Memory B cell (primary cell): Measurements from ENCODE around the gene ALDH3A1.

ENCODE experiments used
- ATAC-seq: fragments of 150-1000 bp; cut with Tn5 transposase; 2 replicates; pipeline ENCODE4 v1.10.0; 2021; ENCODE audit warnings: low read depth, mild to moderate bottlenecking, moderate library complexity
- DNase-seq, 2 donors: peaks; one replicate each; pipeline ENCODE4 v3.0.0; 2022; ENCODE audit warnings: low spot score in 2 of 2
- H3K27ac Mint-ChIP-seq: one replicate; pipeline ENCODE4 v1.8.0; 2022; ENCODE audit warnings: mild to moderate bottlenecking, moderate library complexity, mixed read lengths
- H3K27me3 Mint-ChIP-seq: one replicate; pipeline ENCODE4 v1.8.0; 2022; ENCODE audit warnings: mixed read lengths
- H3K36me3 Mint-ChIP-seq: one replicate; pipeline ENCODE4 v1.8.0; 2022; ENCODE audit warnings: mild to moderate bottlenecking, mixed read lengths
- H3K4me1 Mint-ChIP-seq: one replicate; pipeline ENCODE4 v1.8.0; 2022; ENCODE audit warnings: mixed read lengths
- H3K4me3 Mint-ChIP-seq: one replicate; pipeline ENCODE4 v1.8.0; 2022; ENCODE audit warnings: mild to moderate bottlenecking, moderate library complexity, mixed read lengths
- H3K9me3 Mint-ChIP-seq: one replicate; pipeline ENCODE4 v1.8.0; 2022; ENCODE audit warnings: mixed read lengths

The ALDH3A1 gene

DNA sequence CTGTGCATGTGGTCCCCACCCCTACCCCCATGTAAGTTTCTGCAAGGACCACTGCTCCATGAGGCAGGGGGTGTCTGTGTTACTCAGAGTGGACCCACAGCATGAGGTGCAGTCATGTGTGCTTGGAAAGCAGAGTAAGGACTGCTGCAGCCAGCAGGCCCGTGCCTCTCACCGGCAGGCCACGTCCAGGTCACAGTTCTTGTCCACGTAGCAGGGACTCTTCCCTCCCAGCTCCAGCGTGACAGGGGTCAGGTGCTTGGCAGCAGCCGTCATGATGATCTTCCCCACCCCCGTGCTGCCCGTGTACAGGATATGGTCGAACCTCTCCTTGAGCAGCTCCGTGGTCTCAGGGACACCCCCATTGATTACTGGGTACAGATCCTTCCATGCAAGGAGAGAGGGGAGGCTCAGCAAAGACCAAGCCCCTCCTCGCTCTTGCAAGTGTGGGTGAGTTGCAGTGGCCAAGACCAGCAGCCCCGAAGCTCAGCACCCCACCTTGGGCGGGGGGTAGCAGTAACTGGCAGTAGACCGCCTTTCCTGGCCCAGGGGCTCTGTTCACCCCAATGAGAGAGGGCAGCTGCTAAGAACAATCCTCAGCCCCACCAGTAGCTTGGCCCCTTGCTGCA, 6.2 kb downstream of the ALDH3A1 start:
- no peak overlapping the region for H3K27ac Mint-ChIP-seq
- no peaks in the 10 kb centered on the region for H3K36me3 Mint-ChIP-seq
- no peak for ATAC-seq
- peaks cover 3% of the 10 kb centered on the region for H3K4me1 Mint-ChIP-seq
- H3K9me3 Mint-ChIP-seq, result no peaks in the 10 kb centered on the region
- no peak for DNase-seq
- no peak overlapping the region for H3K4me3 Mint-ChIP-seq
- no peaks in the 10 kb centered on the region for H3K27me3 Mint-ChIP-seq

DNA sequence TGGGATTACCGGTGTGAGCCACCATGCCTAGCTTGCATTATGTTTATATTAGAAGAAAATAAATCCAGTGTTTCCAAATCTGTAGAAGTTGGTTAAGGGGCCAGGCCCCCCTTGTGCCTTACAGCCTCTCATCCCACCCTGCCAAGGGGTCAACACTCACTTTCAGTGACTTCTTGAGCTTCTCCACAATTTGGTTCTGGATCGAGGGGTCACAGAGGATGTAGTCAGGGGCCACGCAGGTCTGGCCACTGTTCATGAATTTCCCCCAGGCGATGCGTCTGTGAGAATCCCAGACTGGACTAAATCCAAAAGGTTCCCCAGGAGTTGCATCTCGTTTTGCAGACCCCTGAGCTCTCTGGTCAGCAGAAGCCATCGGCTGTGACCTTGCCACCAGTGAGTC, 7.2 kb downstream of the ALDH3A1 start:
- H3K4me3 Mint-ChIP-seq, result no peak overlapping the region
- no peaks in the 10 kb centered on the region for H3K9me3 Mint-ChIP-seq
- no peaks in the 10 kb centered on the region for H3K36me3 Mint-ChIP-seq
- DNase-seq, result no peak
- no peak for ATAC-seq
- H3K27ac Mint-ChIP-seq, result no peak overlapping the region
- no peaks in the 10 kb centered on the region for H3K27me3 Mint-ChIP-seq
- peaks cover 3% of the 10 kb centered on the region for H3K4me1 Mint-ChIP-seq

DNA sequence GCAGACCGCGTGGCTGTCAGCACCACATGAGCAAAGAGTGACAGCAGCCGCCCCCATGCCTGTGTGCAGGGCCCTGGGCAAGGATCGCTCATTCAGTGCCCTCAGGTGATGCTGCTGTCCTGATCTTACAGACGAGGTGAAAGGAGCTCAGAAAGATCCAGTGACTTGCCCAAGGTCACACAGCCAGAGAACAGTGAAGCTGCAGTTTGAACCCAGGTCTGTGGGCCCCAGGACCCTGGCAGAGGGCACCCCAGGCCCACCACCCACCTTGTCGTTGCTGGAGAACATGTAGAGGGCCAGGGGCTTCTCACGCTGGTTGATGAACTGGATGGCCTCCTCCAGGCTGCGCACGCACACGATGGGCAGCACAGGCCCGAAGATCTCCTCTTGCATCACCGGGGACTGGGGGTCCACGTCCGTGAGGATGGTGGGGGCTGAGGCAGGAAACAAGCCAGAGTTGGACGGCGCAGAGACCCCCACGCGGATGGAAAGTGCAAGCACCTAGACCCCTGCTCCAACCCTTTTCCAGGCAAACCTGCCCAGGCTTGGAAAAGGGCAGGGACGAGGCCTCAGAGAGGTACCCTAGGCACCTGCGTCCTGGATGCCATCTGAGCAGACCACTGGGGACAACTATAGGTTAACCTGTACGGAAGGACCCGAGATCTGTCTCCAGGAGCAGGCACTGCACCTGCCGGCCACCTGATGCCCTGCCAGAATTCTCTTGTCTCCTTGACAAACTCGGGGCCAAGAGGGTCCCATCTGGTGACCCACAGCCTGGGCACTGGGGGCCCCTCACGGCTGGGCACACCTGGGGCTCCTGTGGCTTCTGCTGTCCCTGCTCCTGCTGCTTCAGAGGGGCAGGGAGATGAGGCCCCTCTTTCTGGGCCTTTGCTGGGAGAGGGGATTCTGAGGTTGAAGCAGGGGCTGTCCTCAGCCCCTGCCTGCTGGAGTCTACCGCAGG, 8.6 kb downstream of the ALDH3A1 start:
- H3K36me3 Mint-ChIP-seq, result no peaks in the 10 kb centered on the region
- peaks cover 2% of the 10 kb centered on the region for H3K4me1 Mint-ChIP-seq
- ATAC-seq (no peak), DNase-seq (no peak)
- H3K4me3 Mint-ChIP-seq, result no peak overlapping the region
- H3K9me3 Mint-ChIP-seq, result no peaks in the 10 kb centered on the region
- H3K27me3 Mint-ChIP-seq, result no peaks in the 10 kb centered on the region
- no peak overlapping the region for H3K27ac Mint-ChIP-seq

DNA sequence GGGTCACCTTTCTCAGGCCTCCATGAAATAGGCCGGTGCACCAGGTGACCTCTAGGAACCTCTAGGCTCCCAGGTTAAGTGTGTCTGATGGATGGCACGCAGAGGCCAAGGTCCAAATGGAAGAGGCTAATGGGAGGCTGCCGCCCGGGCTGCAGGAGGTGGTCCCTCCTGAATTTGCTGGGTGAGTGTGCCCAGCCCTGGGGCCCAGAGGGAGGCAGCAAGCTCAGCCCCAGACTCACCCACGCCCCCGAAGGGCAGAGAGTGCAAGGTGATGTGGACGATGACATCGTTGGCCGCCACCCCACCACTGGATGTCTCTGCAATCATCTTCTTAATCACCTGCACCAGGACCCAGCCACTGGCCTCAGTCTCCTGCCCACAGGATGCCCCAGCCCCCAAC, 9.3 kb downstream of the ALDH3A1 start:
- Mint-ChIP-seq H3K4me1 (no peaks in the 10 kb centered on the region), H3K27ac (no peak overlapping the region), H3K4me3 (no peak overlapping the region), H3K9me3 (no peaks in the 10 kb centered on the region), H3K36me3 (no peaks in the 10 kb centered on the region), H3K27me3 (no peaks in the 10 kb centered on the region)
- ATAC-seq (no peak), DNase-seq (no peak)

DNA sequence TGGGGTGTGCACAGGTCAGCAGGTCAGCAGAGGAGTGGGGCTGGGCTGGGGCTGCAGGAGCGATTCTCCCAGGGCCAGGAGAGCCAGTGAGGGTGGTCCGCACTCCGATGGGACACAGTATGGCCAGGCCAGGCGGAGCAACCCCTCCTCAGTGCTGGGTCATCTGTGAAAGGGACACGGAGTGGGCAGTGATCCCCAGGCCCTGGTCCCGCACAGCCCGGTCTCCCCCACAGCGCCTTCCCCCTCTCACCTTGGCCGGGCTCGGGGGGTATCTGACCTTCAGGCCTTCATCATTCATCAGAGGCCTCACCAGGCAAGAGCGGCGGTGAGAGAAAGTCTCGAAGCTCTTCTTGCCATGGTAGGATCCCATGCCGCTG, 10.0 kb downstream of the ALDH3A1 start:
- H3K4me1 Mint-ChIP-seq, result no peaks in the 10 kb centered on the region
- no peaks in the 10 kb centered on the region for H3K27me3 Mint-ChIP-seq
- no peaks in the 10 kb centered on the region for H3K36me3 Mint-ChIP-seq
- no peak overlapping the region for H3K27ac Mint-ChIP-seq
- H3K9me3 Mint-ChIP-seq, result no peaks in the 10 kb centered on the region
- DNase-seq, result no peak
- no peak for ATAC-seq
- H3K4me3 Mint-ChIP-seq, result no peak overlapping the region

DNA sequence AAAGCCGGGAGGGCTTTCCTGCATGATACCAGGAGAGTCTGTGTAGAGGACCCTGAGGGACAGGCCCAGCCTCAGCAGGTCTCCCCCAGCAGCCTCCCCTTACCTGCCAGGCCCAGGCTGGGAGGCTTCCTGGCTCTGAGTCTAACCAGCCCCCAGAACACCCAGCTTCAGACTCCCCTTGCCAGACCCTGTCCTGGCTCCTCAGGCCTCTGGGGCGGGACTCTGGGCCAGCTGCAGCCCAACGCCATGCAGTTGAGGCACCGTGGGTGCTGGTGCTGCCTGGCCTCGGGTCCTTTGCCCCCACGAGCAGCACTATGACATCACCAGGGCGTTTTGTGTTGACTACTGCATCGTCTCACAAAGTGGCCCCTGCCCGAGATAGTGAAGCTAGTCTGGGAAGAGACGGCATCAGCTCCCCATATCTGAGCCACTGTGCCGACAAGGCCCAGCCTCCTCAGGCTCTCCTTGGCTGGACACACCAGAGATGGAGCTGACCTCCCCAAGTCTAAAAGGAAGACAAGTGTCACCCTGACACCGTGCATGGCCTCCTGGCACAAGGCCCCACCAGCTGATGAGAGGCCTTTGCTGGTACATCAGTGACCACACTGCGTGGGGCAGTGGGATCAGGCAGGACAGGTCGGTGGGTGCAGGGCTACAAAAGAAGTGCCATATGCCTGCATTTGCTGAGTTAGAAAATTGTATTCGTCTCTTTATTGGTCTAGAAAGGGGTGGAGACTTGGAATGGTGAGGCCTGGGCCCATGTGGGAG, 10.6 kb downstream of the ALDH3A1 start:
- H3K4me3 Mint-ChIP-seq, result no peak overlapping the region
- no peaks in the 10 kb centered on the region for H3K36me3 Mint-ChIP-seq
- H3K27me3 Mint-ChIP-seq, result no peaks in the 10 kb centered on the region
- no peaks in the 10 kb centered on the region for H3K4me1 Mint-ChIP-seq
- DNase-seq, result no peak
- H3K9me3 Mint-ChIP-seq, result no peaks in the 10 kb centered on the region
- no peak overlapping the region for H3K27ac Mint-ChIP-seq
- ATAC-seq, result no peak

DNA sequence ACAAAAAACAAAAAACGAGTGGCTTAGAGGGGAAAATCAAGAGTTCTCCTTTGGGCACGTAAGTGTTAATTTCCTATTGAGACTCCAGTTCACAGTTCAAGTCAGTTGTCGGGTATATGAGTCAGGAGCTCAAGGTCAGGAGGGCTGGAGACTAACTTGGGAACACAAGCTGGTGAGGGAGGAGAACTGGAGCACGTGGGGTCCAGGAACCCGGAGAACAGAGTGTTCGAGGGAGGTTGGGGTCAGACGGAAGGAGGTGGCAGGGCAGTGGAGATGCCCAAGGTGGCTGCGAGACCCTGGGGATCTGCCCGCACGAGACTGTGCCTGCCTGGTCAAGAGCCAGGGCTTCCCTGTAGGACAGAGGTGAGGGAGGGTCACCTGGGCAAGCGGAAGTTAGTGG, 12.0 kb downstream of the ALDH3A1 start:
- no peak for DNase-seq
- Mint-ChIP-seq H3K9me3 (no peaks in the 10 kb centered on the region), H3K36me3 (no peaks in the 10 kb centered on the region), H3K27me3 (no peaks in the 10 kb centered on the region), H3K27ac (no peak overlapping the region), H3K4me3 (no peak overlapping the region), H3K4me1 (no peaks in the 10 kb centered on the region)
- no peak for ATAC-seq

DNA sequence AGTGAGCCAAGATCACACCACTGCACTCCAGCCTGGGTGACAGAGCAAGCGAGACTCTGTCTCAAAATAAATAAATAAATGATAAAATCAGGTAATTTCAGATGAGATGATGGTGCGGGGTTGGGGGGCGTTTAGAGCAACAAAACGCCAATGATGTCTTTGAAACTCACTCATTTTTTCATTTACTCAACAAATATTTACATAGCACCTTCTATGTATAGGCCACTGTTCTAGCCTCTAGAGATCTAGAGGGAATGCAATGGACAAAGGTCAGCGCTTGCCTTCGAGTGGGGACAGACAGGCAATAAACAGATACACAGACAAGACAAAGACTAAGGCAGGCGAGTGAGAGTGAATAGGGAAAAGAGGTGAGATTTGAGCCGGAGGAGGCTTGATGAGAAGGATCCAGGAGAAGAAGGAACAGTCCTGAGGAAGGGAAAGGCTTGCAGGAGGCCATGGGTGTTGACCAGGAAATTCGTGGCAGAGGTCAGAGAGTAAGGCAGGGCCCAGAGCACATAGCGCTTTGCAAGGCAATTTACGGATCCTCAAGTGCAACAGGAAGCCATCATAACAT, 14.1 kb downstream of the ALDH3A1 start:
- ATAC-seq (no peak), DNase-seq (no peak)
- H3K9me3 Mint-ChIP-seq, result no peaks in the 10 kb centered on the region
- no peaks in the 10 kb centered on the region for H3K27me3 Mint-ChIP-seq
- H3K4me3 Mint-ChIP-seq, result no peak overlapping the region
- no peaks in the 10 kb centered on the region for H3K4me1 Mint-ChIP-seq
- H3K27ac Mint-ChIP-seq, result no peak overlapping the region
- no peaks in the 10 kb centered on the region for H3K36me3 Mint-ChIP-seq

DNA sequence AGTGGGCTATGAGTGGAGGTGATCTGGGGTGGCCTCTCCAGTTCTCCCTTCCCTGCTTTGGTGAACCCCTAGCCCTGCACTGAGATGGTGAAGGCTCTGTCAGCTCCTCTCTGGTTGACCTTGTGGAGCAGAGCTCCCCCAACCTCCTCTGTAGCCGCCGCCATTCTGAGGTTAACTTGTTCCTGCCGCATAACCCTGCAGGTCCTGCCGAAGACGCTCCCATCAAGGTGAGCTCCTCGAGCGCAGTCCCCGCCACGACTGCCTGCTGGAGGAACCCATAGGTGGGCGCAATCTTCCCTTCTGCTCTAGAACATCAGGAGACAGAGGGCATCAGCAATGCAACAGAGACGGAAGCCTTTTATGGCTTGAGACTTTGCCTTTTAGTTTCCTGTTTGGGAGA, 16.5 kb downstream of the ALDH3A1 start:
- no peaks in the 10 kb centered on the region for H3K9me3 Mint-ChIP-seq
- no peak overlapping the region for H3K4me3 Mint-ChIP-seq
- DNase-seq, result no peak
- no peaks in the 10 kb centered on the region for H3K27me3 Mint-ChIP-seq
- H3K27ac Mint-ChIP-seq, result no peak overlapping the region
- no peak for ATAC-seq
- no peaks in the 10 kb centered on the region for H3K36me3 Mint-ChIP-seq
- H3K4me1 Mint-ChIP-seq, result no peaks in the 10 kb centered on the region

DNA sequence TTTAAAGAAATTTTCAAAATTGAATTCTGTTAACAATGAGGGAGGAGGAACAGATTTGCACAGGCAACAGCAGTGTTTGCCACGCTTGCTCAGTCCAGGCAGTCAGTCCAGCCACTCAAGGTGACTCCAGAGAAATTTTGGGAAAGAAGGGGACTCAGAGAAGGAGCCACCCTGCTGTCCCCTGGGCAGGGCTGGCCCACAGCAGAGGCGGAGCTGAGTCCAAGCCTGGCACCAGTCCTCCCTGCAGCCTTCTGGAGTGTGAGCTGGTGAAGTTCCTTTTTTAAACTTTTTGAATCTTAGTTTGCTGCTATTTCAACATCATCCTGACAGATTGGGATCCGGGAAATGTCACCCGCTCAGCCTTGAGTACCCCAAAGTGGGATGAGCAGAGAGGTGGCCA, 17.3 kb downstream of the ALDH3A1 start:
- H3K27me3 Mint-ChIP-seq, result no peaks in the 10 kb centered on the region
- H3K4me3 Mint-ChIP-seq, result no peak overlapping the region
- H3K36me3 Mint-ChIP-seq, result no peaks in the 10 kb centered on the region
- H3K9me3 Mint-ChIP-seq, result no peaks in the 10 kb centered on the region
- DNase-seq, result no peak
- H3K27ac Mint-ChIP-seq, result no peak overlapping the region
- no peak for ATAC-seq
- H3K4me1 Mint-ChIP-seq, result no peaks in the 10 kb centered on the region

DNA sequence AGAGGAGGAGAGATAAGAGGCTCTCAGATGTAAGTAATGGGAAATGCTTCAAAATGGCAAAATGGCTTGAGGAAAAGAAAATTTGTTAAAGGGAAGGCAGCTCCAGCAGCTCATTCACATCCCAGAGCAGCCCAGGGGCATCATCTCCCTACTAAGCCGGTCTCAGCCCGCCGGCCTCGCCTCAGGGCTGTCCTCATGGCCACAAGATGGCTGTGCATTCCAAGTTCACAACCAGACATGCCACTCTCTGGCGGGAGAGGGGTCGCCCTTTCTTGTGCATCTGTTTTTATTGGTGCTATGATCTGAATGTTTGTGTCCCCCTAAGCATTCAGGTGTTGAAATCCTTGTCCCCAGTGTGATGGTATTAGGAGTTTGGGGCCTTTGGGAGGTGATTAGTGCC, 18.2 kb downstream of the ALDH3A1 start:
- Mint-ChIP-seq H3K4me1 (peaks cover 5% of the 10 kb centered on the region), H3K4me3 (no peak overlapping the region), H3K27me3 (no peaks in the 10 kb centered on the region), H3K27ac (no peak overlapping the region), H3K9me3 (no peaks in the 10 kb centered on the region), H3K36me3 (no peaks in the 10 kb centered on the region)
- DNase-seq (no peak), ATAC-seq (no peak)

DNA sequence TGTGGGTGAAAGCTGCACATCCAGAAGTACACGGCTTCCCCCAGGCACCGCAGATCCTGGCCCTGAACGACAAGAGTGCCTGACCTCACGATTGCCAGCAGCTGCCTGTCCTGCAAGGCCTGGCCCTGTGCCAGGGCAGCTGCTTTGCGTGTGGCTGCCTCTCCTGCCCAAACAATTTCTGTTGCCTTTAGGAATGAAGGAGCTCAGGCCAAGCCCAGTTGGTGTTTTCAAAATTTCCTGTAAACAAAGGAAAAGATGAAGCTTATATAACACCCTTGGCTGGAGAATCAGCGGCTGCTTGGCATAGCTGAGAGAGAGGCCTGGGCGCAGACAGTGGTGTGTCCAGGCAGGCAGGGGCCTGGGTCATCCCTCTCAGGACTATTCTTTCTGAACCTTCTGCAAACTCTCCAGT, 20.0 kb downstream of the ALDH3A1 start:
- H3K27ac Mint-ChIP-seq, result no peak overlapping the region
- ATAC-seq (no peak), DNase-seq (no peak)
- no peak overlapping the region for H3K4me3 Mint-ChIP-seq
- no peaks in the 10 kb centered on the region for H3K9me3 Mint-ChIP-seq
- peaks cover 9% of the 10 kb centered on the region for H3K4me1 Mint-ChIP-seq
- H3K36me3 Mint-ChIP-seq, result no peaks in the 10 kb centered on the region
- no peaks in the 10 kb centered on the region for H3K27me3 Mint-ChIP-seq

DNA sequence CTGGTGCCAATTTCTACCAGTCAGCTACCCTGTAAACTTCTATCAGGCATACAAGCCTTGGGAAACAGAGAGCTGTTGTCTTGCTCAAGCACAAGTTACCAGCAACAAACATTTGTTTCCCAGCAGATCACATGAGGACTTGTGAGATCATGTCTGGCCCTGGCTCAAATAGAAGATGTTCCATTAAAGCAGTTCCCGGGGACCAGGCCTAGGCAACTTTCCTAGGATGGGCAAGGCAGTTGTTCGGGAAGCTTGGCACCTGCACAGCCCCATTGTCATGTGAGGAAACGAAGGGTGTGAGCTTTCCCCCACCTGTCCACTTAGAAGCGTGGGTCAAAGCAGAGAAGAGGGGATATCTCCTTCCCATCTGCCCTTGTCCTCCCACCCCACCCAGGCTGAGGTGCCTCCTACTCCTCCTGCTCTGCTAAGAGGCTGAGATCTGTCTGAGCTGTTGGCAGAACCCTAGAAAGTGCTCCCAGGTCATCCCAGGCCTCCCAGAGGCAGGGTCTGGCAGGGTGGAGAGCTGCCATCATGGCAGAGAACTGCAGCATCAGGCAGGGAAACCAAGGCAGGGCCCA, 20.5 kb downstream of the ALDH3A1 start:
- no peak for ATAC-seq
- Mint-ChIP-seq H3K9me3 (no peaks in the 10 kb centered on the region), H3K27me3 (no peaks in the 10 kb centered on the region), H3K27ac (no peak overlapping the region), H3K4me1 (peaks cover 9% of the 10 kb centered on the region), H3K36me3 (no peaks in the 10 kb centered on the region), H3K4me3 (no peak overlapping the region)
- no peak for DNase-seq
